Activated T-helper 2 cell treated with anti-CD3 and anti-CD28 coated beads, Interferon-gamma antibody, Interleukin-2, Interleukin-4, amounts not matched to agents 10 μg/mL and 5 μg/mL and 100 μg/mL, durations not matched to agents 14 hours and 24 hours and 36 hours (primary cell): ENCODE results near the gene C11orf71. TPM values are rescaled to one million over a fixed set of nuclear protein-coding genes. Genes with fewer than 3 reads are reported as not detected.

Experiments used
- DNase-seq: peaks from one replicate; pipeline ENCODE4 v3.0.0; 2021; ENCODE audit warnings: low spot score
- H3K27ac Mint-ChIP-seq: one replicate; pipeline ENCODE4 v1.8.0; 2021; ENCODE audit warnings: mixed read lengths
- H3K27me3 Mint-ChIP-seq: one replicate; pipeline ENCODE4 v1.8.0; 2021; ENCODE audit warnings: low read depth, mixed read lengths
- H3K36me3 Mint-ChIP-seq: one replicate; pipeline ENCODE4 v1.8.0; 2021; ENCODE audit warnings: low read depth, mixed read lengths
- H3K4me1 Mint-ChIP-seq: one replicate; pipeline ENCODE4 v1.8.0; 2021; ENCODE audit warnings: low read depth, mixed read lengths
- H3K4me3 Mint-ChIP-seq: one replicate; pipeline ENCODE4 v1.8.0; 2021; ENCODE audit warnings: low read depth, mild to moderate bottlenecking, moderate library complexity, mixed read lengths
- H3K9me3 Mint-ChIP-seq: one replicate; pipeline ENCODE4 v1.8.0; 2021; ENCODE audit warnings: mixed read lengths
- intact Hi-C: fragments of 100-400 bp; cut with micrococcal nuclease; formaldehyde crosslinking; loops from one replicate; pipeline ENCODE4 v1.15.1; 2023
- total RNA-seq: library from RNA; stranded (reverse); gene quantifications from 2 replicates; pipeline ENCODE4 v1.2.3, GENCODE V29; 2022

Gene C11orf71
- total RNA-seq, 1 donor from 2014 or later, result 6.3 TPM

- Mint-ChIP-seq H3K4me1 (no peaks in the 10 kb centered on the region), H3K9me3 (no peaks in the 10 kb centered on the region), H3K4me3 (no peak overlapping the region), H3K36me3 (no peaks in the 10 kb centered on the region), H3K27me3 (peaks cover 12% of the 10 kb centered on the region), H3K27ac (no peak overlapping the region)
- no peak for DNase-seq
- intact Hi-C loops, result no loop called here
Measured at GRCh38 chr11:114366331-114367243, 33.7 kb downstream of the C11orf71 start.

GRCh38 chr11:114362958-114363357 is 37.4 kb downstream of the C11orf71 start:
- no peak for DNase-seq
- Mint-ChIP-seq H3K27ac (no peak overlapping the region), H3K27me3 (peaks cover 13% of the 10 kb centered on the region), H3K36me3 (no peaks in the 10 kb centered on the region), H3K9me3 (no peaks in the 10 kb centered on the region), H3K4me3 (no peak overlapping the region), H3K4me1 (no peaks in the 10 kb centered on the region)
- intact Hi-C loops, result no loop called here

GRCh38 chr11:114362326-114362725 is 38.0 kb downstream of the C11orf71 start:
- Mint-ChIP-seq H3K9me3 (no peaks in the 10 kb centered on the region), H3K36me3 (no peaks in the 10 kb centered on the region), H3K4me1 (no peaks in the 10 kb centered on the region), H3K4me3 (no peak overlapping the region), H3K27me3 (peaks cover 16% of the 10 kb centered on the region), H3K27ac (no peak overlapping the region)
- DNase-seq, result no peak
- intact Hi-C loops, result no loop called here

GRCh38 chr11:114359342-114359741 is 41.0 kb downstream of the C11orf71 start:
- intact Hi-C loops, result no loop called here
- H3K9me3 Mint-ChIP-seq, result no peaks in the 10 kb centered on the region
- no peak for DNase-seq
- H3K4me3 Mint-ChIP-seq, result no peak overlapping the region
- peaks cover 18% of the 10 kb centered on the region for H3K27me3 Mint-ChIP-seq
- H3K27ac Mint-ChIP-seq, result no peak overlapping the region
- H3K4me1 Mint-ChIP-seq, result no peaks in the 10 kb centered on the region
- no peaks in the 10 kb centered on the region for H3K36me3 Mint-ChIP-seq

- no peaks in the 10 kb centered on the region for H3K36me3 Mint-ChIP-seq
- no peaks in the 10 kb centered on the region for H3K4me1 Mint-ChIP-seq
- intact Hi-C loops, result no loop called here
- no peak for DNase-seq
- no peak overlapping the region for H3K4me3 Mint-ChIP-seq
- no peaks in the 10 kb centered on the region for H3K9me3 Mint-ChIP-seq
- no peak overlapping the region for H3K27ac Mint-ChIP-seq
- peaks cover 14% of the 10 kb centered on the region for H3K27me3 Mint-ChIP-seq
Measured at GRCh38 chr11:114358716-114359115, 41.6 kb downstream of the C11orf71 start.

- no peaks in the 10 kb centered on the region for H3K4me1 Mint-ChIP-seq
- H3K4me3 Mint-ChIP-seq, result no peak overlapping the region
- H3K9me3 Mint-ChIP-seq, result no peaks in the 10 kb centered on the region
- H3K36me3 Mint-ChIP-seq, result no peaks in the 10 kb centered on the region
- no peak for DNase-seq
- peaks cover 5% of the 10 kb centered on the region for H3K27me3 Mint-ChIP-seq
- no peak overlapping the region for H3K27ac Mint-ChIP-seq
- intact Hi-C loops, result no loop called here
Measured at GRCh38 chr11:114354076-114354475, 46.2 kb downstream of the C11orf71 start.

GRCh38 chr11:114353443-114353842 is 46.9 kb downstream of the C11orf71 start:
- H3K27me3 Mint-ChIP-seq, result peaks cover 5% of the 10 kb centered on the region
- no peaks in the 10 kb centered on the region for H3K4me1 Mint-ChIP-seq
- no peak overlapping the region for H3K4me3 Mint-ChIP-seq
- no peaks in the 10 kb centered on the region for H3K36me3 Mint-ChIP-seq
- no peaks in the 10 kb centered on the region for H3K9me3 Mint-ChIP-seq
- DNase-seq, result no peak
- intact Hi-C loops, result no loop called here
- H3K27ac Mint-ChIP-seq, result no peak overlapping the region

GRCh38 chr11:114350022-114350421 is 50.3 kb downstream of the C11orf71 start:
- Mint-ChIP-seq H3K4me3 (no peak overlapping the region), H3K4me1 (peaks cover 4% of the 10 kb centered on the region), H3K27ac (no peak overlapping the region), H3K36me3 (no peaks in the 10 kb centered on the region), H3K27me3 (no peaks in the 10 kb centered on the region), H3K9me3 (no peaks in the 10 kb centered on the region)
- intact Hi-C loops, result no loop called here
- no peak for DNase-seq

Other genes starting within 250 kb of the C11orf71 start
- not detected in 2 replicates for gene NNMT, start 104.1 kb downstream of the C11orf71 start, total RNA-seq
- gene RBM7, start 155 bp upstream of the C11orf71 start, total RNA-seq, result 39.4 and 39.6 TPM in 2 replicates
- 94.0 and 98.9 TPM in 2 replicates for gene REXO2, start 39.0 kb upstream of the C11orf71 start, total RNA-seq
- not detected in 2 replicates for gene NXPE1, start 159.4 kb upstream of the C11orf71 start, total RNA-seq
- not detected in 2 replicates for gene NXPE4, start 195.3 kb upstream of the C11orf71 start, total RNA-seq